ENCODE results near the gene ART3. TPM values are rescaled to one million over a fixed set of nuclear protein-coding genes. Genes with fewer than 3 reads are reported as not detected.

The ART3 gene
- polyA plus RNA-seq, 1 of the 3 experiments (the other 2 are of a cell fraction), result not detected

GRCh38 chr4:76061421-76061820 is 13.1 kb upstream of the ART3 start:
- ChIA-PET CTCF (interaction anchor here (0.8 to 2.0 kb wide), 3 partner anchors 66 to 165 kb away, joined by 3 to 12 read pairs (median 5); no protein-coding TSS in a partner anchor), POLR2A (no interaction called here)
- Histone ChIP-seq H4K20me1 (ENCODE audit: insufficient read depth) (no peaks in the 10 kb centered on the region), H3K9ac (no peak overlapping the region), H3K4me1 (ENCODE audit: control insufficient read depth in 1 of 2, insufficient read depth in 2 of 2, low read depth in 1 of 2, low read length in 1 of 2) (no peaks in the 10 kb centered on the region), H3K9me2 (no peaks in the 10 kb centered on the region), H3K79me2 (ENCODE audit: insufficient read depth) (no peaks in the 10 kb centered on the region), H3F3A (replicated peaks; ENCODE audit: insufficient read depth) (no peaks in the 10 kb centered on the region), H3K9me3 (no peaks in the 10 kb centered on the region), H3K27me3 (ENCODE audit: insufficient read depth) (no peaks in the 10 kb centered on the region), H2AFZ (ENCODE audit: low read depth) (no peak overlapping the region), H3K27ac (ENCODE audit: low read depth in 2 of 2, low read length in 1 of 2) (no peak overlapping the region), H3K36me3 (replicated peaks in 1 of 2; ENCODE audit: control insufficient read depth in 1 of 2, insufficient read depth in 2 of 2, low read length in 1 of 2) (no peaks in the 10 kb centered on the region), H3K4me3 (ENCODE audit: low read depth in 2 of 2, low read length in 1 of 2) (no peak overlapping the region), H3K4me2 (no peak overlapping the region)
- TF ChIP-seq EZH2phosphoT487 (IDR thresholded peaks at IDR 0.05; ENCODE audit: borderline replicate concordance, low read depth), result no peak
- TF ChIP-seq PBX3 (IDR thresholded peaks at IDR 0.05), result no peak
- no peak for TF ChIP-seq NRF1 (IDR thresholded peaks at IDR 0.05; ENCODE audit: low read depth, low read length)
- no peak for TF ChIP-seq ELF1 (IDR thresholded peaks at IDR 0.05)
- no peak for TF ChIP-seq EP300 (IDR thresholded peaks at IDR 0.05; ENCODE audit: borderline replicate concordance in 1 of 2, low read depth in 1 of 2, low read length in 1 of 2)
- TF ChIP-seq GATA2 (CRISPR knock-in tag; IDR thresholded peaks at IDR 0.05), result no peak
- WGBS (ENCODE audit: low lambda C conversion rate), result 55% methylated on average over 1 of the region's 1 CpG
- DNase-seq, result no peak

- H3F3A ChIP-seq (replicated peaks; ENCODE audit: insufficient read depth), result no peaks in the 10 kb centered on the region
- no peak overlapping the region for H3K4me3 ChIP-seq (ENCODE audit: low read depth in 2 of 2, low read length in 1 of 2)
- H3K27ac ChIP-seq (ENCODE audit: low read depth in 2 of 2, low read length in 1 of 2), result no peak overlapping the region
- H3K9ac ChIP-seq, result no peak overlapping the region
- H3K79me2 ChIP-seq (ENCODE audit: insufficient read depth), result no peaks in the 10 kb centered on the region
- DNase-seq, result no peak
- H4K20me1 ChIP-seq (ENCODE audit: insufficient read depth), result no peaks in the 10 kb centered on the region
- H3K9me2 ChIP-seq, result no peaks in the 10 kb centered on the region
- H3K4me1 ChIP-seq (ENCODE audit: control insufficient read depth in 1 of 2, insufficient read depth in 2 of 2, low read depth in 1 of 2, low read length in 1 of 2), result no peaks in the 10 kb centered on the region
- H3K36me3 ChIP-seq (replicated peaks in 1 of 2; ENCODE audit: control insufficient read depth in 1 of 2, insufficient read depth in 2 of 2, low read length in 1 of 2), result no peaks in the 10 kb centered on the region
- WGBS (ENCODE audit: low lambda C conversion rate), result 89% methylated on average over 1 of the region's 1 CpG
- POLR2A ChIA-PET, result no interaction called here
- TF ChIP-seq USF2 (IDR thresholded peaks at IDR 0.05; ENCODE audit: borderline replicate concordance, low read depth, low read length) (no peak), NFIC (IDR thresholded peaks at IDR 0.05; ENCODE audit: borderline replicate concordance) (no peak)
- H3K4me2 ChIP-seq, result no peak overlapping the region
- no peaks in the 10 kb centered on the region for H3K9me3 ChIP-seq
- H2AFZ ChIP-seq (ENCODE audit: low read depth), result no peak overlapping the region
- no peaks in the 10 kb centered on the region for H3K27me3 ChIP-seq (ENCODE audit: insufficient read depth)
- CTCF ChIA-PET, result interaction anchor here (1.0 to 2.0 kb wide), 3 partner anchors 19 to 166 kb away, joined by 3 to 12 read pairs (median 3); no protein-coding TSS in a partner anchor
Observed at GRCh38 chr4:76061982-76062381, 12.5 kb upstream of the ART3 start.

- TF ChIP-seq FOSL2 (IDR thresholded peaks at IDR 0.05; ENCODE audit: borderline replicate concordance, low read depth) (no peak), NFIC (IDR thresholded peaks at IDR 0.05; ENCODE audit: borderline replicate concordance) (no peak)
- no peak for DNase-seq
- Histone ChIP-seq H4K20me1 (ENCODE audit: insufficient read depth) (no peaks in the 10 kb centered on the region), H3K27ac (ENCODE audit: low read depth in 2 of 2, low read length in 1 of 2) (no peak overlapping the region), H3K4me3 (ENCODE audit: low read depth in 2 of 2, low read length in 1 of 2) (no peak overlapping the region), H2AFZ (ENCODE audit: low read depth) (no peak overlapping the region), H3K9me3 (no peaks in the 10 kb centered on the region), H3K79me2 (ENCODE audit: insufficient read depth) (no peaks in the 10 kb centered on the region), H3K9me2 (no peaks in the 10 kb centered on the region), H3K4me1 (ENCODE audit: control insufficient read depth in 1 of 2, insufficient read depth in 2 of 2, low read depth in 1 of 2, low read length in 1 of 2) (no peaks in the 10 kb centered on the region), H3K9ac (no peak overlapping the region), H3F3A (replicated peaks; ENCODE audit: insufficient read depth) (no peaks in the 10 kb centered on the region), H3K27me3 (ENCODE audit: insufficient read depth) (no peaks in the 10 kb centered on the region), H3K4me2 (no peak overlapping the region), H3K36me3 (replicated peaks in 1 of 2; ENCODE audit: control insufficient read depth in 1 of 2, insufficient read depth in 2 of 2, low read length in 1 of 2) (no peaks in the 10 kb centered on the region)
- 52% methylated on average over 3 of the region's 3 CpGs for WGBS (ENCODE audit: low lambda C conversion rate)
- POLR2A ChIA-PET, result no interaction called here
- CTCF ChIA-PET, result interaction anchor here (0.9 to 3.7 kb wide), 6 partner anchors 11 to 72 kb away, joined by 3 to 35 read pairs (median 6); no protein-coding TSS in a partner anchor
Observed at GRCh38 chr4:76066546-76066945, 8.0 kb upstream of the ART3 start.

Data from SK-N-SH (cell line).